HFF-Myc (cell line): Measurements from ENCODE around the gene ARHGAP6.

Source experiments
- DNase-seq: peaks from one replicate; pipeline ENCODE4 v3.0.0-alpha.2; 2011; ENCODE audit warnings: low read depth; ENCODE audit errors: extremely low read depth
- H3K4me3 ChIP-seq: replicated peaks from 2 replicates; pipeline ENCODE4 v1.5.1; 2011; ENCODE audit warnings: low read depth, mild to moderate bottlenecking, control low read depth, low read length
- CTCF ChIP-seq: IDR thresholded peaks from 2 replicates; pipeline ENCODE4 v1.5.1; 2012; ENCODE audit warnings: mild to moderate bottlenecking, low read depth, low read length, control low read depth; ENCODE audit errors: missing control alignments

The ARHGAP6 gene

GRCh38 chrX:11597479-11597878 lies 68.2 kb downstream of the ARHGAP6 start:
- TF ChIP-seq CTCF: no peak
- no peak overlapping the region for H3K4me3 ChIP-seq
- no peak for DNase-seq

- no peak for TF ChIP-seq CTCF
- no peak overlapping the region for H3K4me3 ChIP-seq
- DNase-seq: no peak
These were observed 73.9 kb downstream of the ARHGAP6 start for GRCh38 chrX:11591723-11592346.

GRCh38 chrX:11589641-11590040 lies 76.1 kb downstream of the ARHGAP6 start:
- TF ChIP-seq CTCF: no peak
- H3K4me3 ChIP-seq: no peak overlapping the region
- no peak for DNase-seq

GRCh38 chrX:11588097-11588496 lies 77.6 kb downstream of the ARHGAP6 start:
- H3K4me3 ChIP-seq: no peak overlapping the region
- no peak for DNase-seq
- no peak for TF ChIP-seq CTCF

- H3K4me3 ChIP-seq: no peak overlapping the region
- DNase-seq: no peak
- no peak for TF ChIP-seq CTCF
These were observed 80.5 kb downstream of the ARHGAP6 start for GRCh38 chrX:11585174-11585573.

- DNase-seq: no peak
- H3K4me3 ChIP-seq: no peak overlapping the region
- TF ChIP-seq CTCF: no peak
These were observed 84.9 kb downstream of the ARHGAP6 start for GRCh38 chrX:11580789-11581188.
